ENCODE results near the gene PRKCA. TPM values are rescaled to one million over a fixed set of nuclear protein-coding genes. Genes with fewer than 3 reads are reported as not detected.

The PRKCA gene
- total and polyA plus RNA-seq, 9 of the 15 experiments (the other 6 are each of a cell fraction or from before 2014, with no cell fraction given) = 3.2 to 33.0 (median 17.8) TPM

GRCh38 chr17:66734186-66734943 lies 432.0 kb downstream of the PRKCA start (continued):
- TF ChIP-seq CHD7 (IDR thresholded peaks at IDR 0.05; ENCODE audit: low read depth, low read length) (no peak), SNAPC5 (CRISPR knock-in tag; IDR thresholded peaks at IDR 0.05) (peak; percentile 4; the same call in 1 of the 2 replicates), BCL6 (CRISPR knock-in tag; IDR thresholded peaks at IDR 0.05) (no peak), HMG20B (CRISPR knock-in tag; IDR thresholded peaks at IDR 0.05) (no peak), LEF1 (IDR thresholded peaks at IDR 0.05) (no peak), DPF2 (IDR thresholded peaks at IDR 0.05) (no peak), MEF2D (tag; conservative IDR thresholded peaks at IDR 0.05; ENCODE audit: low read depth) (peak; percentile 88), PML (IDR thresholded peaks at IDR 0.05; ENCODE audit: low read length) (no peak), ZNF217 (CRISPR knock-in tag; IDR thresholded peaks at IDR 0.05) (no peak), HEY1 (CRISPR knock-in tag; IDR thresholded peaks at IDR 0.05; ENCODE audit: borderline replicate concordance) (no peak)
- TF ChIP-seq, protein P1, sequence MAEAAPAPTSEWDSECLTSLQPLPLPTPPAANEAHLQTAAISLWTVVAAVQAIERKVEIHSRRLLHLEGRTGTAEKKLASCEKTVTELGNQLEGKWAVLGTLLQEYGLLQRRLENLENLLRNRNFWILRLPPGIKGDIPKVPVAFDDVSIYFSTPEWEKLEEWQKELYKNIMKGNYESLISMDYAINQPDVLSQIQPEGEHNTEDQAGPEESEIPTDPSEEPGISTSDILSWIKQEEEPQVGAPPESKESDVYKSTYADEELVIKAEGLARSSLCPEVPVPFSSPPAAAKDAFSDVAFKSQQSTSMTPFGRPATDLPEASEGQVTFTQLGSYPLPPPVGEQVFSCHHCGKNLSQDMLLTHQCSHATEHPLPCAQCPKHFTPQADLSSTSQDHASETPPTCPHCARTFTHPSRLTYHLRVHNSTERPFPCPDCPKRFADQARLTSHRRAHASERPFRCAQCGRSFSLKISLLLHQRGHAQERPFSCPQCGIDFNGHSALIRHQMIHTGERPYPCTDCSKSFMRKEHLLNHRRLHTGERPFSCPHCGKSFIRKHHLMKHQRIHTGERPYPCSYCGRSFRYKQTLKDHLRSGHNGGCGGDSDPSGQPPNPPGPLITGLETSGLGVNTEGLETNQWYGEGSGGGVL (CRISPR knock-in tag; IDR thresholded peaks at IDR 0.05) = 0 out of 2 replicates have a peak, but pooled peaks have one; percentile 60

Data from K562 (cell line).